H1 (cell line): Measurements from ENCODE around the gene TTF1.

Experiments used
- ATF3 ChIP-seq: IDR thresholded peaks from 2 replicates; pipeline ENCODE4 v1.6.1; 2011; ENCODE audit warnings: low read depth, mild to moderate bottlenecking, low read length; ENCODE audit not compliant: insufficient read depth
- BACH1 ChIP-seq: IDR thresholded peaks from 2 replicates; pipeline ENCODE4 v1.6.1; 2012; ENCODE audit warnings: low read length, improper control_type of control experiment
- CTCF ChIP-seq, 3 experiments: IDR thresholded peaks; 1 replicate in 2 of 3; 2 replicates in 1 of 3; pipeline versions ENCODE4 v1.5.1 to v1.6.1; 2011; ENCODE audit warnings: low read length in 3 of 3, mild to moderate bottlenecking in 3 of 3, inconsistent platforms in 2 of 3, low read depth in 1 of 3, moderate library complexity in 1 of 3; ENCODE audit not compliant: insufficient read depth in 1 of 3; ENCODE audit errors: control extremely low read depth in 1 of 3
- EZH2 ChIP-seq: fragments of 200-600 bp; sonication (generic); IDR thresholded peaks from 2 replicates; pipeline ENCODE4 v1.7.1; 2012; ENCODE audit warnings: low read depth, mild to moderate bottlenecking, moderate library complexity, low read length, inconsistent platforms; ENCODE audit not compliant: severe bottlenecking
- NRF1 ChIP-seq: IDR thresholded peaks from 2 replicates; pipeline ENCODE4 v1.6.1; 2011; ENCODE audit warnings: mild to moderate bottlenecking, low read depth, low read length, improper control_type of control experiment
- SIN3A ChIP-seq, 2 experiments: IDR thresholded peaks in 1 of 2; conservative IDR thresholded peaks in 1 of 2; 2 replicates each; pipeline ENCODE4 v1.6.1; 2011 to 2012; ENCODE audit warnings: low read length in 2 of 2, improper control_type of control experiment in 1 of 2, low read depth in 1 of 2, mild to moderate bottlenecking in 1 of 2
- TAF1 ChIP-seq: IDR thresholded peaks from 2 replicates; pipeline ENCODE4 v1.6.1; 2011; ENCODE audit warnings: mild to moderate bottlenecking, low read depth, low read length

- no peak for TF ChIP-seq TAF1
- no peak for TF ChIP-seq CTCF (IDR thresholded peaks at IDR 0.05; ENCODE audit: control extremely low read depth in 1 of 3, insufficient read depth in 1 of 3, low read depth in 1 of 3, low read length in 3 of 3)
- TF ChIP-seq ATF3, result no peak
- TF ChIP-seq EZH2, result no peak
- TF ChIP-seq BACH1, result no peak
- TF ChIP-seq SIN3A (conservative IDR thresholded peaks at IDR 0.05 in 1 of 2, IDR thresholded peaks at IDR 0.05 in 1 of 2; ENCODE audit: low read depth in 1 of 2, low read length in 2 of 2), result no peak
- no peak for TF ChIP-seq NRF1
Measured at GRCh38 chr9:132365986-132366385, 40.7 kb downstream of the TTF1 start.
